ENCODE results near the gene RNU1-4. TPM values are rescaled to one million over a fixed set of nuclear protein-coding genes. Genes with fewer than 3 reads are reported as not detected.

The RNU1-4 gene
- total RNA-seq, result under 0.01 TPM in 2 replicates

GRCh38 chr1:16740047-16740964, at the start of gene RNU1-4:
Gene RNU1-4 (plus strand): TSS chr1:16740516.

Other genes starting within 250 kb of the RNU1-4 start
- gene RNU1-1, start 226.2 kb upstream of the RNU1-4 start, total RNA-seq, result under 0.01 TPM in 2 replicates
- gene NBPF1, start 127.0 kb upstream of the RNU1-4 start, total RNA-seq, result 11.8 and 26.6 TPM in 2 replicates
- under 0.01 TPM in 2 replicates for gene RNU1-3, start 73.6 kb upstream of the RNU1-4 start, total RNA-seq
- gene RNU1-2, start 155.5 kb downstream of the RNU1-4 start, total RNA-seq, result under 0.01 TPM in 2 replicates
- gene CROCC, start 181.4 kb downstream of the RNU1-4 start, total RNA-seq, result 6.0 and 22.0 TPM in 2 replicates
- 6.4 and 22.4 TPM in 2 replicates for gene MFAP2, start 240.1 kb downstream of the RNU1-4 start, total RNA-seq